K562 (cell line): Measurements from ENCODE around the gene WWC2. TPM values are rescaled to one million over a fixed set of nuclear protein-coding genes. Genes with fewer than 3 reads are reported as not detected.
A peak's percentile ranks its signal among the peaks of the same experiment; 100 is the strongest.

Experiments
- ATAC-seq: fragments of 200-7000 bp; cut with Tn5 transposase; 3 replicates; pipeline ENCODE4 v1.9.1; 2020; ENCODE audit warnings: moderate library complexity
- BruUV-seq: library from RNA; stranded (reverse); fragments of 400-500 nt; replicated peaks from 2 replicates; lab custom pipeline; 2021; lab: Mats Ljungman, UMichigan
- CTCF ChIA-PET: fragments of 300-600 bp; formaldehyde crosslinking; extraction: SDS; loops from one replicate; lab custom pipeline; 2021; ENCODE audit warnings: low intra/inter-chr PET ratio; lab: Yijun Ruan, JAX
- POLR2A ChIA-PET: fragments of 300-600, 350-650 bp; sonication (Branson Sonifier 250); formaldehyde crosslinking; extraction: SDS; loops from one replicate; lab custom pipeline; 2021; ENCODE audit warnings: antibody characterized with exemption, inconsistent platforms; lab: Yijun Ruan, JAX
- DNase-seq, 4 experiments: peaks; one replicate each; pipeline versions ENCODE4 v3.0.0 to v3.0.0-alpha.2; 2011 to 2018; ENCODE audit warnings: low spot score in 3 of 4, mixed read lengths in 3 of 4; ENCODE audit errors: extremely low read depth in 1 of 4
- FAIRE-seq: peaks from 2 replicates; lab custom pipeline; 2011; peaks lifted over from hg19 to GRCh38; lab: Jason Lieb, UNC
- H2AFZ ChIP-seq: 2 replicates; pipeline ENCODE4 v1.6.0; 2011; ENCODE audit warnings: low read depth, low read length, control low read depth, inconsistent platforms
- H3K27ac ChIP-seq: fragments of 200-600 bp; 3 replicates; pipeline ENCODE4 v1.8.0; 2011; ENCODE audit warnings: low read depth, mild to moderate bottlenecking, control low read depth, inconsistent platforms, low read length, moderate library complexity, mixed read lengths; ENCODE audit errors: extremely low read depth
- H3K27me3 ChIP-seq, 2 experiments: fragments of 300-600 bp in 1 of 2; 2 replicates in 1 of 2; 3 replicates in 1 of 2; pipeline versions ENCODE4 v1.6.0 to v1.8.0; 2011; ENCODE audit warnings: inconsistent platforms in 2 of 2, low read length in 2 of 2, mild to moderate bottlenecking in 1 of 2, mixed read lengths in 1 of 2, moderate library complexity in 1 of 2; ENCODE audit not compliant: control insufficient read depth in 2 of 2, insufficient read depth in 2 of 2
- H3K36me3 ChIP-seq: fragments of 300-600 bp; 3 replicates; pipeline ENCODE4 v1.8.0; 2011; ENCODE audit warnings: mild to moderate bottlenecking, low read length, inconsistent platforms; ENCODE audit not compliant: control insufficient read depth, insufficient read depth
- H3K4me1 ChIP-seq, 2 experiments: fragments of 200-600 bp in 1 of 2; replicated peaks in 1 of 2; 2 replicates in 1 of 2; 3 replicates in 1 of 2; pipeline versions ENCODE4 v1.5.1 to v1.8.0; 2011; ENCODE audit warnings: inconsistent platforms in 2 of 2, low read length in 2 of 2, mild to moderate bottlenecking in 1 of 2, mixed read lengths in 1 of 2, moderate library complexity in 1 of 2; ENCODE audit not compliant: control insufficient read depth in 2 of 2, insufficient read depth in 2 of 2
- H3K4me2 ChIP-seq: 2 replicates; pipeline ENCODE4 v1.6.1; 2011; ENCODE audit warnings: low read length, control low read depth, inconsistent platforms, mixed read lengths; ENCODE audit not compliant: insufficient read depth
- H3K4me3 ChIP-seq: fragments of 200-600 bp; sonication (generic), shearing (Covaris generic); 2 replicates; pipeline ENCODE4 v1.5.1; 2016; ENCODE audit warnings: control low read depth, inconsistent platforms
- H3K79me2 ChIP-seq: fragments of 200-600 bp; 3 replicates; pipeline ENCODE4 v1.8.0; 2011; ENCODE audit warnings: low read length, inconsistent platforms; ENCODE audit not compliant: control insufficient read depth, insufficient read depth
- H3K9ac ChIP-seq, 2 experiments: 2 replicates each; pipeline versions ENCODE4 v1.6.0 to v1.6.1; 2011; ENCODE audit warnings: low read depth in 2 of 2, low read length in 2 of 2, control low read depth in 1 of 2, inconsistent platforms in 1 of 2, mild to moderate bottlenecking in 1 of 2, mixed read lengths in 1 of 2; ENCODE audit not compliant: insufficient read depth in 1 of 2
- H3K9me1 ChIP-seq: one replicate; pipeline ENCODE4 v1.6.0; 2011; ENCODE audit warnings: inconsistent platforms, mild to moderate bottlenecking, low read length, moderate library complexity; ENCODE audit not compliant: control insufficient read depth, insufficient read depth
- H3K9me3 ChIP-seq: replicated peaks from 2 replicates; pipeline ENCODE4 v1.5.1; 2011; ENCODE audit warnings: low read depth, low read length, inconsistent platforms; ENCODE audit not compliant: control insufficient read depth, insufficient read depth
- H4K20me1 ChIP-seq: replicated peaks from 2 replicates; pipeline ENCODE4 v1.6.1; 2011; ENCODE audit warnings: low read length, inconsistent platforms, mixed read lengths; ENCODE audit not compliant: control insufficient read depth, insufficient read depth
- CBFA2T2 ChIP-seq: fragments of 450-650 bp; conservative IDR thresholded peaks from 2 replicates; pipeline ENCODE4 v1.6.1; 2017; ENCODE audit warnings: mild to moderate bottlenecking
- CTCF ChIP-seq, 3 experiments: IDR thresholded peaks in 2 of 3; conservative IDR thresholded peaks in 1 of 3; 2 replicates each; pipeline ENCODE4 v1.5.1; 2011 to 2012; ENCODE audit warnings: low read length in 3 of 3, mild to moderate bottlenecking in 3 of 3, control low read depth in 2 of 3, improper control_type of control experiment in 1 of 3, inconsistent platforms in 1 of 3, low read depth in 1 of 3, mixed read lengths in 1 of 3, moderate library complexity in 1 of 3; ENCODE audit not compliant: insufficient read depth in 2 of 3
- MYNN ChIP-seq, 2 experiments: sonication (generic); formaldehyde crosslinking in 1 of 2; IDR thresholded peaks; 2 replicates each; pipeline versions ENCODE4 v1.5.0 to v1.6.1; 2016 to 2020; ENCODE audit warnings: antibody characterized with exemption in 1 of 2, missing genetic modification reagents in 1 of 2
- SP2 ChIP-seq: IDR thresholded peaks from 2 replicates; pipeline ENCODE4 v1.6.1; 2011; ENCODE audit warnings: mild to moderate bottlenecking, low read depth, low read length, moderate library complexity; ENCODE audit not compliant: poor library complexity, severe bottlenecking; ENCODE audit errors: extremely low read depth
- ZNF253 ChIP-seq: fragments of 250-450 bp; sonication (Bioruptor Pico); conservative IDR thresholded peaks from 2 replicates; pipeline ENCODE4 v1.6.1; 2021; ENCODE audit warnings: mild to moderate bottlenecking
- WGBS: fragments of 100-300 bp; shearing (Covaris generic); methylation state at CpG from one replicate; pipeline ENCODE4 v1.1.6; 2016; ENCODE audit warnings: low coverage, mixed read lengths; ENCODE audit not compliant: insufficient coverage; ENCODE audit errors: missing lambda C conversion rate; 5-methylcytosine and 5-hydroxymethylcytosine counted together
- in situ Hi-C: fragments of 300-500 bp; cut with MboI; formaldehyde crosslinking; loops from 4 replicates; pipeline ENCODE4 v1.15.0; 2018; ENCODE audit warnings: inconsistent platforms, mixed read lengths
- intact Hi-C: fragments of 100-400 bp; cut with micrococcal nuclease; formaldehyde crosslinking; loops from 2 replicates; pipeline ENCODE4 v1.14.2; 2022
- polyA plus RNA-seq, 8 experiments: library from polyadenylated mRNA; depleted of rRNA in 4 of 8; stranded (reverse) in 5 of 8; unstranded in 3 of 8; fragments of >200 nt; fragmentation: Nextera tagmentation in 2 of 8; fragmentation: Illumina TruSeq in 1 of 8; extraction: Ambion mirVana in 2 of 8; extraction: Trizol in 1 of 8; gene quantifications; 2 replicates each; pipeline versions ENCODE4 v1.2.1 to v1.2.3, GENCODE V29; 2011 to 2014; ENCODE audit warnings: inconsistent platforms in 1 of 8, missing spikeins in 1 of 8
- total RNA-seq, 7 experiments: library from RNA; depleted of rRNA in 6 of 7; stranded (reverse); fragments of >200 nt in 6 of 7; fragmentation: Illumina TruSeq in 2 of 7; extraction: Trizol in 2 of 7; gene quantifications; 2 replicates each; pipeline versions ENCODE4 v1.2.1 to v1.2.3, GENCODE V29; 2011 to 2021; ENCODE audit warnings: low replicate concordance in 1 of 7

The WWC2 gene
- total and polyA plus RNA-seq, 9 of the 15 experiments (the other 6 are each of a cell fraction or from before 2014, with no cell fraction given) = 3.7 to 39.4 (median 19.6) TPM

- Histone ChIP-seq H3K9ac (no peak overlapping the region), H3K79me2 (peaks cover 54% of the 10 kb centered on the region), H2AFZ (no peak overlapping the region), H3K4me2 (no peak overlapping the region), H3K9me3 (no peaks in the 10 kb centered on the region), H3K27ac (no peak overlapping the region), H3K9me1 (no peaks in the 10 kb centered on the region), H3K4me1 (peaks cover 3 to 9% of the 10 kb centered on the region in 2 experiments; a peak in 3 of 5 replicates), H3K4me3 (no peak overlapping the region), H3K27me3 (no peaks in the 10 kb centered on the region), H4K20me1 (no peaks in the 10 kb centered on the region), H3K36me3 (no peaks in the 10 kb centered on the region)
- no peak for FAIRE-seq
- in situ Hi-C loops = no loop called here
- intact Hi-C loops = no loop called here
- POLR2A ChIA-PET = no interaction called here
- no peak for DNase-seq
- ATAC-seq = no peak
- 44% methylated on average over 5 of the region's 5 CpGs for WGBS
- CTCF ChIA-PET = no interaction called here
- TF ChIP-seq CBFA2T2 (no peak), ZNF253 (no peak), SP2 (no peak), CTCF (IDR thresholded peaks at IDR 0.05 in 2 of 3, conservative IDR thresholded peaks at IDR 0.05 in 1 of 3; ENCODE audit: insufficient read depth in 2 of 3, low read depth in 1 of 3, low read length in 3 of 3) (peak in 1 of 3 experiments; percentile 23; a peak in 1 of 6 replicates), MYNN (IDR thresholded peaks at IDR 0.05) (no peak), MYNN (CRISPR knock-in tag; IDR thresholded peaks at IDR 0.05) (no peak)
- no TSS peak for BruUV-seq
Measured at GRCh38 chr4:183107891-183108459, 8.9 kb downstream of the WWC2 start.
